HG02852 (cell line): ENCODE measurements around the gene CARD19.
A peak's percentile ranks its signal among the peaks of the same experiment; 100 is the strongest.

Source experiments
- ATAC-seq: cut with Tn5 transposase; IDR thresholded peaks from one replicate; pipeline ENCODE4 v1.9.1; 2021; ENCODE audit warnings: mild to moderate bottlenecking, moderate library complexity; ENCODE audit not compliant: unreplicated experiment

The CARD19 gene

GRCh38 chr9:93086447-93087224, 9.4 kb upstream of the CARD19 start:
- ATAC-seq: no peak

GRCh38 chr9:93087971-93088655, 7.9 kb upstream of the CARD19 start:
- no peak for ATAC-seq

DNA sequence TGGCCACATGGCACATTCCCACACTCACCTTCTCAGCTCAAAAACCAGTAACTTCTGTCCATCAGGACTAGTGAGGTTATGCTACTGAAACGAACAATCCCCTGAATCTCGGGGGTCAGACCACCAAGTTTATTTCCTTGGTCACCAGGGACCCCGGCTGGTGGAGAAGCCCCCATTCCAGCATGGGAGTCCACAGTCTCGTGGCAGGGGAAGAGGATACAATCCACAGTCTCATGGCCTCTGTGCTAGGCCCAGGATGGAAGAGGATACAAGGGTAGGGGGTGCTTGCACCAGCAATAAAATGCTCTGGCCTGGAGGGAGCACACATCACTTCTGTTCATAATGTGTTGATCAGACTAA, 7.4 kb upstream of the CARD19 start:
- ATAC-seq: no peak

- no peak for ATAC-seq
These were observed 7.0 kb upstream of the CARD19 start for GRCh38 chr9:93089024-93089423.

DNA sequence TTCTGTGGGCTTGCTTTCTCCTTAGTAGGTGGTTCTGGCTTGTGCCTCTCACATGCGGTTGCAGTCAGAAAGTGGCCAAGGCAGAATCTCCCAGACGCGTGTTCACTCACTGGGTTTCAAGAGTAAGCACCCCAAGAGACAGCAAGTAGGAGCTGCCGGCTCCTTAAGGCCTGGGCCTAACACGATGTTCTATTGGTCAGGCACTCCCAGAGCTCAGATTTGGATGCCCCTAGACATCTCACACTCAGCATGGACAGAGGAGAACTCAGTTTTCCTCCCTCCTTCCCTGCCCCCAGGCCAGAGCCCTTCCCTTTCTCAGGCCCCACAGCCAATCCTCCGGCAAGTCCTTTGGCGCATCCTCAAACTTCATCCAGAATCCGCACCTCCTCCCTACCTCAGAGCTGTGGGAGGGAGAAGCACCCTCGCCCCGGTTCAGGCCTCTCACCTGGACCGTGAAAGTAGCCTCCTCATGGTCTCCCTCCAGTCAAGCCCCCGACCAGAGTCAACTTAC, 6.5 kb upstream of the CARD19 start:
- ATAC-seq: no peak

DNA sequence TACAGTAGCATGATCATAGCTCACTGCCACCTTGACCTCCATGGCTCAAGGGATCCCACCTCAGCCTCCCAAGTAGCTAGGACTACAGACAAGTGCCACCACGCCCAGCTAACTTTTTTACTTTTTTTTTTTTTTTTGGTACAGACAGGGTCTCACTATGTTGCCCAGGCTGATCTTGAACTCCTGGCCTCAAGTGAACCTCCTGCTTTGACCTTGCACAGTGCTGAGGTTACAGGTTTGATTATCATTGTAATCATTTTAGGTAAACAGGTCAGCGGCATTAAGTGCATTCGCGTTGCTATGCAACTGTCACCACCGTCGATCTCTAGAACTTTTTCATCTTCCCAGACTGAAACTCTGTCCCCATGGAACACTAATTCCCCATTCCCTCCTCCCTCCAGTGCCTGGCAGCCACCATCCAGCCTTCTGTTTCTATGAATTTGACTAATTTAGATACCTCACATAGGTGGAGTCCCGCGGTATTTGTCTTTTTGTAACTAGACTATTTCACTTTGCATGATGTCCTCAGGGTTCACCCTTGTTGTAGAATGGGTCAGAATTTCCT, 5.8 kb upstream of the CARD19 start:
- no peak for ATAC-seq

- no peak for ATAC-seq
These were observed 5.0 kb upstream of the CARD19 start for GRCh38 chr9:93091056-93091452.

DNA sequence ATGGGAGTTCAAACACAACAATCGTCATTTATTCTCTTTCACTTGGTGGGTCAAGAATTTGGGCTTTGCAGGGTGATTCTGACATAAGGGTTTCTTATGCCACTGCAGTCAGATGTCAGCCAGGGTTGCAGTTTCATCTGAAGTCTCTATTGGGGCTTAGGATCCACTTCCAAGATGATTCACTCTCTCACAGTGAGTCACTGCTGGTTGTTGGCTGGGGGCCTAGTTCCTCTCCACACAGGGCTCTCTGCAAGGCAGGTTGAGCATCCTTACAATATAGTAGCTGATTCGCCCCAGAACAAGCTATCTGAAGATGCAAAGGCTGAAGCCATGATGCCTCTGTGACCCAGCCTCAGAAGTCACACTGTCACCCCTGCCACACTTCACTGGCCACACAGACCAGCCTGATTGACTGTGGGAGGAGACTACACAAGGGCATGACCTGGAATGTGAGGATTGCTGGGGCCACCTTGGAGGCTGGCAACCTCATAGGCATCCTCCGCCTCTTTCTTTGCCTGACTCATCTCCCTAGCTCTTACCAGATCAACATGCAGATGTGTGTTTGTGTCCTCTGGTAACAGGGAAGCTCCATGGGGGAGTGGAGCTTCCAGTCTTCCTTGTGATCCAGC, 4.5 kb upstream of the CARD19 start:
- no peak for ATAC-seq

- no peak for ATAC-seq
These were observed 3.6 kb upstream of the CARD19 start for GRCh38 chr9:93092251-93092991.

GRCh38 chr9:93093127-93093876, 2.7 kb upstream of the CARD19 start:
- ATAC-seq: no peak

GRCh38 chr9:93093877-93094657, 1.9 kb upstream of the CARD19 start:
- ATAC-seq: no peak

DNA sequence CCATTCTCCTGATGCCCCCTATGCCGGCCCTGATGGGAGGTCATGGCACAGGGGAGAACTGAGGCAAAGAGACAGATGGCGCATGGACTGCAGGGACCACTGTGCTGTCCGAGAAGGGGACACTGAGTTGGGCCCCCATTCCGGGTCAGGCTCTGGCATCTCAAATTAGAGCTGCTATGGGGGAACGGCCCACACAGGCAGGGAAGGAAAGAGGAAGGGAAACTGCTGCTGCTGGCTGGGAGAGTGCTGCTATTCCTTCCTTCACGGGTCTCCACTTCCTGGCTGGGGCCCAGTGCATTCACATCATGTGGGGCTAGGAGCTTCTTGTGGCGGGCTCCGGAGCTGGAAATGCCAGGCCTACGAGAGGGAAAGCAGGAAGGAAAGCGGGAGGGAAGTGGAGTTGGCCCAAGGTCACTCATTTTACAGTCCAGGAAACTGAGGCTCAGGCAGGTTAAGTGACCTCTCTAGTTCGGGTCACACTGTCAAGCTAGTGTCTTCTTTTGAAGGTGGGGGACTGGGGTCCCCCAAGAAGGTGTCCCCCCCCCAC, 1.3 kb upstream of the CARD19 start:
- no peak for ATAC-seq

GRCh38 chr9:93095205-93096130, 549 bp upstream of the CARD19 start:
- peak; percentile 68 for ATAC-seq

- ATAC-seq: no peak
These were observed 880 bp downstream of the CARD19 start for GRCh38 chr9:93096811-93097382.

- no peak for ATAC-seq
These were observed 1.6 kb downstream of the CARD19 start for GRCh38 chr9:93097511-93098201.

DNA sequence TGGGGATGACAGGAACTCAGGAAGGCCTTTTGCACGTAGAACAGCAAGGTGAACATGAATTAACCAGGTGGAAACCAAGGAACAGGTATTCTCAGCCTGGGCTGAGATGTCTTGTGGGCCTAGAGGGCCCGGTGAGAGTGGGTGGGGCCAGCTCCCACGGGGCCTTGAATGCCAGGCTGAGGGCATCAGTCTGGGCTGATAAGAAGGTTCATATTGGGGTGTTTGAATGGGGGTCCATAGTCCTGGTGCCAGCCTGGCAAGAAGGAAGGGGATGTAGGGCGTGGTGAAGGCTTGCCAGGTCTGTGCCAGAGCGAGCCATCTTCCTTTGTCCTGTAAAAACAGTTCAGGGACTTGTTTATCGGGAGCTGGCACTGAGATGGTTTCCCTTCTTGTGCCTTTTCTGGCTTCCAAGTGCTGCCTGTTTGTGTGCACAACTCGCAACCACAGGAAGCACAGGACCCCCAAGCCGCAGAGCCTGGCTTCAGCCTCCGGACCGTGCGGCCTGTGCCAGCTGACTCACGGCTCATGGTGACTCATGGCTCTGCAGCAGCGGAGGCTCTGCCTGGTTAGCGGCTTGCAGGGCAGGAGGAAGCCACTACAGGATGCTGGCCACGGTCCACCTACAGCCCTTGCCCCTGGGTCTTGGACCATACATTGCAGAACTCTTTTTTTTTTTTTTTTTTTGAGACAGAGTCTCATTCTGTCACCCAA, 2.4 kb downstream of the CARD19 start:
- ATAC-seq: no peak
